Heart left ventricle (tissue), 16 donors: Measurements from ENCODE around the gene BCL10. TPM values are rescaled to one million over a fixed set of nuclear protein-coding genes. Genes with fewer than 3 reads are reported as not detected.
A peak's percentile ranks its signal among the peaks of the same experiment; 100 is the strongest.

ENCODE experiments used
- ATAC-seq, 4 donors: fragments of 200-7000 bp; cut with Tn5 transposase; one replicate each; pipeline ENCODE4 v1.9.1; 2020 to 2022; ENCODE audit warnings: moderate library complexity in 4 of 4, mild to moderate bottlenecking in 3 of 4, moderate number of reproducible peaks in 1 of 4
- DNase-seq, 5 donors: peaks; one replicate each; pipeline ENCODE4 v3.0.0-alpha.2; 2020
- H3K27ac ChIP-seq, 12 donors: fragments of 200-600 bp; sonication (generic) in 4 of 12; one replicate each; pipeline versions ENCODE4 v1.5.0 to v1.8.0; 2016 to 2022; ENCODE audit warnings: mild to moderate bottlenecking in 2 of 12
- H3K27me3 ChIP-seq, 9 donors: fragments of 200-600 bp; sonication (generic) in 2 of 9; one replicate each; pipeline versions ENCODE4 v1.5.1 to v1.8.0; 2016 to 2022; ENCODE audit warnings: mild to moderate bottlenecking in 3 of 9
- H3K36me3 ChIP-seq, 9 donors: fragments of 200-600 bp; sonication (generic) in 2 of 9; one replicate each; pipeline versions ENCODE4 v1.5.0 to v1.8.0; 2018 to 2022; ENCODE audit warnings: mild to moderate bottlenecking in 2 of 9
- H3K4me1 ChIP-seq, 12 donors: fragments of 200-600 bp; sonication (generic) in 4 of 12; one replicate each; pipeline versions ENCODE4 v1.5.0 to v1.8.0; 2016 to 2022; ENCODE audit warnings: mild to moderate bottlenecking in 3 of 12
- H3K4me3 ChIP-seq, 12 donors: fragments of 200-600 bp; sonication (generic) in 4 of 12; one replicate each; pipeline versions ENCODE4 v1.5.0 to v1.8.0; 2017 to 2022; ENCODE audit warnings: mild to moderate bottlenecking in 9 of 12, moderate library complexity in 4 of 12
- H3K9me3 ChIP-seq, 12 donors: fragments of 200-600 bp; sonication (generic) in 4 of 12; one replicate each; pipeline versions ENCODE4 v1.5.0 to v1.8.0; 2016 to 2022; ENCODE audit warnings: mild to moderate bottlenecking in 1 of 12
- POLR2A ChIP-seq, 2 donors: fragments of 450-650 bp; IDR thresholded peaks; one replicate each; pipeline ENCODE4 v1.6.1; 2017; ENCODE audit warnings: antibody characterized with exemption in 2 of 2, mild to moderate bottlenecking in 2 of 2, moderate library complexity in 2 of 2
- whole genome bisulfite sequencing, 4 donors: extraction: QIAGEN DNeasy Blood & Tissue Kit in 2 of 4; methylation state at CpG; one replicate each; pipeline versions ENCODE4 v1.1.5 to v1.1.7; 2013 to 2018; 5-methylcytosine and 5-hydroxymethylcytosine counted together
- intact Hi-C, 10 donors: fragments of 100-400 bp; cut with DNase I; formaldehyde crosslinking; loops; one replicate each; pipeline versions ENCODE4 v1.11.1 to v1.14.2; 2022
- polyA plus RNA-seq, 2 donors: library from polyadenylated mRNA; stranded (reverse); fragments of 200-250 nt; gene quantifications; one replicate each; pipeline ENCODE4 v1.2.3, GENCODE V29; 2013
- total RNA-seq, 9 donors: library from RNA; depleted of rRNA in 2 of 9; stranded (reverse); fragments of >200 nt in 2 of 9; fragmentation: NEBNext Ultra II Directional in 3 of 9; extraction: Animal tissue kit (Norgen Biotek cat#: 25700) in 3 of 9; gene quantifications; one replicate each; pipeline versions ENCODE4 v1.1.0 to v1.2.4, GENCODE V29; 2016 to 2023
- TF ChIP-seq, protein P1 (sequence below), 12 donors: fragments of 200-600 bp; sonication (generic) in 4 of 12; IDR thresholded peaks; one replicate each; pipeline versions ENCODE4 v1.5.0 to v1.8.0; 2018 to 2022; ENCODE audit warnings: antibody characterized with exemption in 12 of 12, mild to moderate bottlenecking in 5 of 12
- donor health status: ischemic (EF 13 %, LVEDD 7.1; RV severe dilation, severe dysfunction).
- donor health status: healthy with polysubstance abuse.
- donor health status: DM: no; HTN: yes; CAD: no.
- donor health status: DM: no; HTN: no; CAD: no.
- donor health status: ischemic (EF 25% LVEDD 6.9; RV normal size, moderate dysfunction).
- donor health status: ischemic (EF 25% LVEDD 5.7; RV mildly dilated, moderate dysfunction).
- donor health status: healthy.
- donor health status: DM: yes; HTN: yes; CAD: no.
- donor health status: ischemic (EF 35%, LVEDD 5.7; RV mildly dilated, moderate dysfunction).
- donor health status: nonischemic (EF 11% LVEDD 7.7; RV severe dilation, severe dysfunction).
- donor health status: DM: yes; HTN: yes; CAD: no.
- donor health status: PGD.
- donor health status: ischemic (EF 29% LVEDD 5.4; RV normal size, mild dysfunction).
- donor health status: nonischemic (EF 23%, LVEDD 6.1; RV moderate dilation, normal function).

The BCL10 gene
- total and polyA plus RNA-seq, 11 donors, result 3.4 to 20.4 (median 8.0) TPM

DNA sequence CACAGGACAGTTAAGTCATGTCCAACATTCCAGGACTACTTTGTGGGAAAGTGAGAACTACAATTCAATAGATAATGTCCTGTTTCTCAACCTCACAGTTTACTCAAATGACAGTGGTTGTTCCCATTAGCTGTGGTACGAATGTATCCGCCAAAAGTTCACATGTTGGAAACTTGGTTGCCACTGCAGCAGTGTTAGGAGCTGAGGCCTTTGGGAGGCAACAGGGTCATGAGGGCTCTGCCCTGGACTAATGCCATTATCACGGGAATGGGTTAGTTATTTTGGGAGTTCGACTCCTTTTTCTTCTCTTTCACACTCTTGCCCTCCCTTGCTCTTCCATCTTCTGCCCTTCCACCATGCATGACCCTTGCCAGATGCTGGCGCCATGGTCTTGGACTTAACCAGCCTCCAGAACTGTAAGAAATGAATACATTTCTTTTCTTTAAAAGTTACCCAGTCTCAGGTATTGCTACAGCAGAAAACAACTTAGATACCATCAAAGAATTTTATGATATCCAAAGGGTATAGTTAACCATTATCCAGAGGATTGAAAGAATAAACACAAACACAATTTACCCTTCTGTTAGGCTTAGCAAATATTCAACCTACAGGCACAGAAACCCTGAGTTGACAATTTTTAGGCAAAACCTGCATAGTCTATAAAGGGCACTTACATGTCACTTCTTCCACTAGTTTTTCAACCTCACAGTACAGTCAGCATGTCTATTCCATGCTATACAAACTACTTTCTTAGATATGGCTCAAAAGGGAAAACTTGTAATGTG lies 7.4 kb downstream of the BCL10 start:
- no peak for ATAC-seq

DNA sequence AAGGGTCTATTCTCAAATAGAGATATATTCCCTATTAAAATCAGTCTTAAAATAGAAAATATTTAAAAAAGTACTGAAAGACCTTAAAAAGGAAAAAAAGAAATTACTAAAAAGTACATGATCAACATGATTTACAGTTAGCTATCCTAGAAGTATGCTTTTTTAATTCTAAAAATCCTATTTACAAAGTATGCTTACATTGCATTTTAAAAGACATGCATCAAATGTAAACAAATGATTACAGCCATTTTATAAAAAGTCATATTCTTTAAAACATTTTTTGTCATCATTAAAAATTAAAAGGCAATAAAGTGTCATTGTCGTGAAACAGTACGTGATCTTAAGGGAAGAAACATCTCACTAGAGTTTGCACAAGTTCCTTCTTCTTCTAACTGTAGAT lies 9.1 kb downstream of the BCL10 start:
- TF ChIP-seq POLR2A (IDR thresholded peaks at IDR 0.05), result no peak
- DNase-seq, result no peak
- Histone ChIP-seq H3K4me3 (no peak overlapping the region), H3K9me3 (no peaks in the 10 kb centered on the region), H3K27ac (no peak overlapping the region), H3K27me3 (no peaks in the 10 kb centered on the region), H3K36me3 (peaks cover 0 to 90% (median 67%) of the 10 kb centered on the region in 9 donors), H3K4me1 (peaks cover 0 to 14% (median 2%) of the 10 kb centered on the region in 12 donors)
- no peak for ATAC-seq
- intact Hi-C loops, result no loop called here
- 92 to 94% (median 93%) methylated on average over 2 of the region's 2 CpGs for WGBS, 4 donors

More for the DNA sequence above, 7.4 kb downstream of the BCL10 start:
- no peak for DNase-seq
- TF ChIP-seq POLR2A (IDR thresholded peaks at IDR 0.05), result no peak
- Histone ChIP-seq H3K27ac (no peak overlapping the region), H3K9me3 (no peaks in the 10 kb centered on the region), H3K27me3 (no peaks in the 10 kb centered on the region), H3K4me3 (no peak overlapping the region), H3K4me1 (peaks cover 0 to 29% (median 9%) of the 10 kb centered on the region in 12 donors), H3K36me3 (peaks cover 0 to 96% (median 71%) of the 10 kb centered on the region in 9 donors)
- 76 to 82% (median 79%) methylated on average over 5 of the region's 5 CpGs for WGBS, 4 donors
- intact Hi-C loops, result no loop called here

DNA sequence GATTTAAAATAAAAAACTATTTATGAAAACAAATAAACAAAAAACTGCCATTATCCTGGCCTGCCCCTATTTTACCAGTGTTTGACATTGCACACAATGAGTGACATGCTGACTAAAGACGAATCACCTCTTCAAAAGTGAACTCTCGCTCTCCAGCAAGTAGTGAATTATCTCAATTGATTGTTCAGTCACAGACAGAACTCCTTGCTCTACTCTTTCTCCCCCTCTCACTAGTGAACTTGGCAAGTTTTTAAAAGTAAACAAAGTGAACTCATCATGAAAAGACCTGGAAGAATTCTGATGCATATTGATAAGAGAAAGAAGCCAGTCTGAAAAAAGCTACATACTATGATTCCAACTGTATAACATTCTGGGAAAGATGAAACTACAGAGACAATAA lies 12.3 kb downstream of the BCL10 start:
- no peak for ATAC-seq
- no peak for DNase-seq
- intact Hi-C loops, result no loop called here
- Histone ChIP-seq H3K27ac (no peak overlapping the region), H3K9me3 (no peaks in the 10 kb centered on the region), H3K4me1 (peaks cover 0 to 13% (median 8%) of the 10 kb centered on the region in 12 donors), H3K27me3 (no peaks in the 10 kb centered on the region), H3K4me3 (no peak overlapping the region), H3K36me3 (peaks cover 0 to 64% (median 41%) of the 10 kb centered on the region in 9 donors)
- WGBS, 4 donors, result 84 to 92% (median 87%) methylated on average over 2 of the region's 2 CpGs
- TF ChIP-seq POLR2A (IDR thresholded peaks at IDR 0.05), result no peak
- TF ChIP-seq, protein P1, sequence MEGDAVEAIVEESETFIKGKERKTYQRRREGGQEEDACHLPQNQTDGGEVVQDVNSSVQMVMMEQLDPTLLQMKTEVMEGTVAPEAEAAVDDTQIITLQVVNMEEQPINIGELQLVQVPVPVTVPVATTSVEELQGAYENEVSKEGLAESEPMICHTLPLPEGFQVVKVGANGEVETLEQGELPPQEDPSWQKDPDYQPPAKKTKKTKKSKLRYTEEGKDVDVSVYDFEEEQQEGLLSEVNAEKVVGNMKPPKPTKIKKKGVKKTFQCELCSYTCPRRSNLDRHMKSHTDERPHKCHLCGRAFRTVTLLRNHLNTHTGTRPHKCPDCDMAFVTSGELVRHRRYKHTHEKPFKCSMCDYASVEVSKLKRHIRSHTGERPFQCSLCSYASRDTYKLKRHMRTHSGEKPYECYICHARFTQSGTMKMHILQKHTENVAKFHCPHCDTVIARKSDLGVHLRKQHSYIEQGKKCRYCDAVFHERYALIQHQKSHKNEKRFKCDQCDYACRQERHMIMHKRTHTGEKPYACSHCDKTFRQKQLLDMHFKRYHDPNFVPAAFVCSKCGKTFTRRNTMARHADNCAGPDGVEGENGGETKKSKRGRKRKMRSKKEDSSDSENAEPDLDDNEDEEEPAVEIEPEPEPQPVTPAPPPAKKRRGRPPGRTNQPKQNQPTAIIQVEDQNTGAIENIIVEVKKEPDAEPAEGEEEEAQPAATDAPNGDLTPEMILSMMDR (IDR thresholded peaks at IDR 0.05), result no peak

DNA sequence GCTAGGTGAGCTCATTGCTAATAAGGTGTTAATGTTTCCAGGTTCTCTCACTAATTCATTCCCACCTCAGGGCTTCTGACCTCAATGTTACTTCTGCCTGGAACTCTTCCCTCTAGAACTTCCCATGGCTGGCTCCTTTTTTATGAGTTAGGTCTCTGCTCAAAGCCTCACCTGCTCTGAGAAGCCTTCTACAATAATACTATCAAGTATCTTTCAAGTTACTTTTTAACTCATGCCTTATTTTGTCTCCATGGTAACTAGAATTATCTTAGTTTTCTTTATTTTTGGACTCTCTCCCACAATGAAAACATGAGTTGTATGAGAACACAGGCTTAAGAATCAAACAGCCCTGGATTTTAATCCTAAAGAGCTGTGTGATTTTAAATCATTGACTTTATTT lies 13.4 kb downstream of the BCL10 start:
- ATAC-seq, result no peak
- peaks cover 0 to 55% (median 30%) of the 10 kb centered on the region in 9 donors for H3K36me3 ChIP-seq
- intact Hi-C loops, result no loop called here

DNA sequence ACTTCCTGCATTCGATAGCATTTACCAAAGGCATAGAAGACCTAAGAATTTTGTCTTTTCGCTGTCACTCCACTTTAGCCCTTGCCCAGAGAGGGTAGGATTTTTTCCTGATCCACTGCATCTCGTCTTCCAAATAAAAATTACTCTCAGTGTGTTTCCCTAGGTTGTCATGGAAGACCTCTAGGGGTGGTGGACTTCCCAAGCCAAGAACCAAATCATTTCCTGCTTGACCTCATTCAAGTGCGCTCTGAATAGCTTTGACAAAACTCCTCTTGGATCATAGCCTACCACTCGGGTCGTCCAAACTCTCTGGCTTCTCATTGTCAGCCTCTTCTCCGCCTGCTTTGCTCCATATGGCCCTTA lies 16.5 kb downstream of the BCL10 start:
- peak in 4 of 5 donors; percentile 29 to 68 (median 51) for DNase-seq
- TF ChIP-seq POLR2A (IDR thresholded peaks at IDR 0.05), result no peak
- TF ChIP-seq, protein P1 (IDR thresholded peaks at IDR 0.05), result peak in 4 of 12 donors; percentile 11 to 45 (median 28)

More for the DNA sequence above, 13.4 kb downstream of the BCL10 start:
- peaks cover 0 to 19% (median 15%) of the 10 kb centered on the region in 12 donors for H3K4me1 ChIP-seq
- H3K9me3 ChIP-seq, result no peaks in the 10 kb centered on the region
- DNase-seq, result no peak
- H3K27me3 ChIP-seq, result no peaks in the 10 kb centered on the region
- no peak for TF ChIP-seq POLR2A (IDR thresholded peaks at IDR 0.05)
- TF ChIP-seq, protein P1 (IDR thresholded peaks at IDR 0.05), result no peak
- no peak overlapping the region for H3K27ac ChIP-seq
- no peak overlapping the region for H3K4me3 ChIP-seq

More for the DNA sequence above, 16.5 kb downstream of the BCL10 start:
- H3K4me3 ChIP-seq, result peak overlapping the region; percentile 66 to 98 (median 88)
- peak overlapping the region; percentile 80 to 96 (median 88) for H3K27ac ChIP-seq
- H3K9me3 ChIP-seq, result no peaks in the 10 kb centered on the region
- peak; percentile 54 to 87 (median 74) for ATAC-seq
- peaks cover 0 to 35% (median 30%) of the 10 kb centered on the region in 12 donors for H3K4me1 ChIP-seq
- H3K27me3 ChIP-seq, result no peaks in the 10 kb centered on the region
- intact Hi-C loops, result loop anchor here in 9 of 10 donors (1.0 to 5.0 kb wide), 8 partner anchors 16 to 318 kb away; partner anchors contain the start of genes BCL10 (in 1 of the 9) and SYDE2 (in 1 of the 9)
- peaks cover 0 to 55% (median 25%) of the 10 kb centered on the region in 9 donors for H3K36me3 ChIP-seq
- 16 to 21% (median 19%) methylated on average over 7 of the region's 7 CpGs for WGBS, 4 donors
